Fibroblast of pulmonary artery (primary cell): ENCODE results near the gene ABCB8.

Experiments used
- DNase-seq: peaks from one replicate; pipeline ENCODE4 v3.0.0-alpha.2; 2010; ENCODE audit warnings: low read depth
- H3K4me3 ChIP-seq: replicated peaks from 2 replicates; pipeline ENCODE4 v1.5.1; 2011; ENCODE audit warnings: low read depth, mild to moderate bottlenecking, control low read depth, low read length, moderate library complexity
- CTCF ChIP-seq: IDR thresholded peaks from 2 replicates; pipeline ENCODE4 v1.5.1; 2011; ENCODE audit warnings: mild to moderate bottlenecking, control low read depth, low read length, inconsistent platforms; ENCODE audit errors: missing control alignments

The ABCB8 gene

GRCh38 chr7:151043959-151044358 lies 15.7 kb downstream of the ABCB8 start:
- TF ChIP-seq CTCF: no peak
- DNase-seq: no peak
- H3K4me3 ChIP-seq: no peak overlapping the region

- DNase-seq: no peak
- H3K4me3 ChIP-seq: no peak overlapping the region
- TF ChIP-seq CTCF: no peak
Measured at GRCh38 chr7:151045262-151045661, 17.0 kb downstream of the ABCB8 start.

GRCh38 chr7:151045967-151046366 lies 17.7 kb downstream of the ABCB8 start:
- DNase-seq: no peak
- H3K4me3 ChIP-seq: no peak overlapping the region
- TF ChIP-seq CTCF: no peak

- no peak for TF ChIP-seq CTCF
- DNase-seq: peak; percentile 65
- H3K4me3 ChIP-seq: no peak overlapping the region
Measured at GRCh38 chr7:151046603-151047573, 18.6 kb downstream of the ABCB8 start.

- TF ChIP-seq CTCF: no peak
- H3K4me3 ChIP-seq: no peak within 1 kb of the TSS
- no peak for DNase-seq
Measured at GRCh38 chr7:151047976-151048815, 19.9 kb downstream of the ABCB8 start, which contains the start of gene ASIC3. ASIC3 (plus strand) TSS chr7:151048531; CDS start chr7:151048886, 355 bp downstream.

- H3K4me3 ChIP-seq: no peak overlapping the region
- TF ChIP-seq CTCF: no peak
- DNase-seq: no peak
Measured at GRCh38 chr7:151048911-151049463, 20.7 kb downstream of the ABCB8 start.
